Parathyroid adenoma (tissue), 2 donors: ENCODE measurements around the gene PRKCE.

Experiments
- H2AFZ ChIP-seq: fragments of 300-600 bp; sonication (generic); one replicate; pipeline ENCODE4 v1.7.0; 2017; ENCODE audit warnings: antibody characterized with exemption, mild to moderate bottlenecking
- H3K27ac ChIP-seq: fragments of 300-600 bp; sonication (generic); one replicate; pipeline ENCODE4 v1.7.0; 2017
- H3K27me3 ChIP-seq: fragments of 300-600 bp; sonication (generic); one replicate; pipeline ENCODE4 v1.7.0; 2017; ENCODE audit warnings: low read length; ENCODE audit not compliant: control insufficient read depth, insufficient read depth
- H3K36me3 ChIP-seq: fragments of 300-600 bp; sonication (generic); one replicate; pipeline ENCODE4 v1.7.0; 2017; ENCODE audit warnings: low read length; ENCODE audit not compliant: control insufficient read depth, insufficient read depth
- H3K4me1 ChIP-seq: fragments of 300-600 bp; sonication (generic); one replicate; pipeline ENCODE4 v1.7.0; 2017; ENCODE audit warnings: control low read depth
- H3K4me2 ChIP-seq: fragments of 300-600 bp; sonication (generic); one replicate; pipeline ENCODE4 v1.7.0; 2017; ENCODE audit warnings: low read length
- H3K4me3 ChIP-seq: fragments of 300-600 bp; sonication (generic); one replicate; pipeline ENCODE4 v1.7.0; 2017; ENCODE audit warnings: low read depth, low read length
- H3K79me2 ChIP-seq: fragments of 300-600 bp; sonication (generic); one replicate; pipeline ENCODE4 v1.7.0; 2017; ENCODE audit warnings: control low read depth
- H3K9ac ChIP-seq: fragments of 300-600 bp; sonication (generic); one replicate; pipeline ENCODE4 v1.7.0; 2017; ENCODE audit warnings: mild to moderate bottlenecking
- H3K9me3 ChIP-seq: fragments of 300-600 bp; sonication (generic); one replicate; pipeline ENCODE4 v1.7.0; 2017; ENCODE audit warnings: low read length; ENCODE audit not compliant: control insufficient read depth
- CTCF ChIP-seq: fragments of 300-600 bp; sonication (generic); IDR thresholded peaks from one replicate; pipeline ENCODE4 v1.7.0; 2017; ENCODE audit warnings: antibody characterized with exemption, mild to moderate bottlenecking
- donor health status: primary hyperparathyroidism.

PRKCE gene

GRCh38 chr2:46207591-46207990 is 556.1 kb downstream of the PRKCE start:
- H3K4me3 ChIP-seq, result no peak overlapping the region

GRCh38 chr2:46208766-46209165 is 557.3 kb downstream of the PRKCE start:
- Histone ChIP-seq H3K27ac (no peak overlapping the region), H3K4me2 (no peak overlapping the region), H3K36me3 (no peaks in the 10 kb centered on the region), H3K9ac (no peak overlapping the region), H3K9me3 (no peaks in the 10 kb centered on the region), H3K79me2 (no peaks in the 10 kb centered on the region), H3K27me3 (no peaks in the 10 kb centered on the region), H3K4me1 (no peaks in the 10 kb centered on the region), H2AFZ (no peak overlapping the region), H3K4me3 (no peak overlapping the region)
- TF ChIP-seq CTCF, result no peak

More at GRCh38 chr2:46207591-46207990, 556.1 kb downstream of the PRKCE start:
- H3K36me3 ChIP-seq, result no peaks in the 10 kb centered on the region
- H3K9ac ChIP-seq, result no peak overlapping the region
- H3K4me1 ChIP-seq, result no peaks in the 10 kb centered on the region
- H3K9me3 ChIP-seq, result no peaks in the 10 kb centered on the region
- TF ChIP-seq CTCF, result no peak
- H3K79me2 ChIP-seq, result no peaks in the 10 kb centered on the region
- no peak overlapping the region for H3K4me2 ChIP-seq
- H3K27me3 ChIP-seq, result no peaks in the 10 kb centered on the region
- no peak overlapping the region for H2AFZ ChIP-seq
- H3K27ac ChIP-seq, result no peak overlapping the region

GRCh38 chr2:46210063-46210462 is 558.6 kb downstream of the PRKCE start:
- no peaks in the 10 kb centered on the region for H3K4me1 ChIP-seq
- H3K36me3 ChIP-seq, result no peaks in the 10 kb centered on the region
- no peak overlapping the region for H3K27ac ChIP-seq
- no peak overlapping the region for H3K4me3 ChIP-seq
- H2AFZ ChIP-seq, result no peak overlapping the region
- no peak overlapping the region for H3K4me2 ChIP-seq
- no peak overlapping the region for H3K9ac ChIP-seq
- no peaks in the 10 kb centered on the region for H3K27me3 ChIP-seq
- no peaks in the 10 kb centered on the region for H3K79me2 ChIP-seq
- TF ChIP-seq CTCF, result no peak
- no peaks in the 10 kb centered on the region for H3K9me3 ChIP-seq

GRCh38 chr2:46211461-46211860 is 560.0 kb downstream of the PRKCE start:
- no peak overlapping the region for H3K9ac ChIP-seq

More at GRCh38 chr2:46211461-46211860, 560.0 kb downstream of the PRKCE start:
- Histone ChIP-seq H3K9me3 (no peaks in the 10 kb centered on the region), H2AFZ (no peak overlapping the region), H3K4me2 (no peak overlapping the region), H3K4me3 (no peak overlapping the region), H3K79me2 (no peaks in the 10 kb centered on the region), H3K36me3 (no peaks in the 10 kb centered on the region), H3K27me3 (no peaks in the 10 kb centered on the region), H3K27ac (no peak overlapping the region), H3K4me1 (no peaks in the 10 kb centered on the region)
- TF ChIP-seq CTCF, result no peak
